Upper lobe of left lung (tissue), 4 donors: ENCODE measurements around the gene UGT1A10.

Source experiments
- CTCF ChIP-seq, 6 experiments: fragments of 450-650 bp in 4 of 6; fragments of 200-600 bp in 2 of 6; sonication (generic) in 2 of 6; IDR thresholded peaks; one replicate each; pipeline ENCODE4 v1.5.1; 2016 to 2019; ENCODE audit warnings: antibody characterized with exemption in 6 of 6
- EP300 ChIP-seq, 4 donors: sonication (generic); formaldehyde crosslinking; IDR thresholded peaks; one replicate each; pipeline ENCODE4 v1.5.1; 2017; ENCODE audit warnings: antibody characterized with exemption in 4 of 4, control low read depth in 2 of 4
- POLR2A ChIP-seq, 4 donors: fragments of 450-650 bp; IDR thresholded peaks; one replicate each; pipeline ENCODE4 v1.5.1; 2016 to 2017; ENCODE audit warnings: antibody characterized with exemption in 4 of 4, mild to moderate bottlenecking in 2 of 4
- POLR2AphosphoS5 ChIP-seq, 2 donors: sonication (generic); formaldehyde crosslinking; IDR thresholded peaks; one replicate each; pipeline ENCODE4 v1.5.1; 2017; ENCODE audit warnings: antibody characterized with exemption in 2 of 2

GRCh38 chr2:233798335-233799086 is 162.3 kb downstream of the UGT1A10 start:
- TF ChIP-seq POLR2A (IDR thresholded peaks at IDR 0.05) (no peak), POLR2AphosphoS5 (IDR thresholded peaks at IDR 0.05) (no peak), CTCF (IDR thresholded peaks at IDR 0.05) (no peak), EP300 (IDR thresholded peaks at IDR 0.05) (no peak)
